ENCODE results near the gene LPAR1.

LPAR1 gene

GRCh38 chr9:110918316-110919049 lies 119.8 kb downstream of the LPAR1 start:
- no peak for DNase-seq (ENCODE audit: low read depth)

GRCh38 chr9:110916403-110916802 lies 121.9 kb downstream of the LPAR1 start:
- no peak for DNase-seq (ENCODE audit: low read depth)

- no peak for DNase-seq (ENCODE audit: low read depth)
Measured at GRCh38 chr9:110912419-110913291, 125.6 kb downstream of the LPAR1 start.

GRCh38 chr9:110911659-110912418 lies 126.4 kb downstream of the LPAR1 start:
- DNase-seq (ENCODE audit: low read depth) = no peak

- no peak for DNase-seq (ENCODE audit: low read depth)
Measured at GRCh38 chr9:110908894-110909293, 129.4 kb downstream of the LPAR1 start.

GRCh38 chr9:110900917-110901316 lies 137.4 kb downstream of the LPAR1 start:
- DNase-seq (ENCODE audit: low read depth) = no peak

GRCh38 chr9:110900456-110900855 lies 137.8 kb downstream of the LPAR1 start:
- DNase-seq (ENCODE audit: low read depth) = no peak

- DNase-seq (ENCODE audit: low read depth) = no peak
Measured at GRCh38 chr9:110898866-110899265, 139.4 kb downstream of the LPAR1 start.

GRCh38 chr9:110898358-110898757 lies 139.9 kb downstream of the LPAR1 start:
- no peak for DNase-seq (ENCODE audit: low read depth)

- DNase-seq (ENCODE audit: low read depth) = no peak
Measured at GRCh38 chr9:110897943-110898342, 140.3 kb downstream of the LPAR1 start.

- no peak for DNase-seq (ENCODE audit: low read depth)
Measured at GRCh38 chr9:110895147-110895905, 142.9 kb downstream of the LPAR1 start.

- no peak for DNase-seq (ENCODE audit: low read depth)
Measured at GRCh38 chr9:110894731-110895130, 143.5 kb downstream of the LPAR1 start.

- no peak for DNase-seq (ENCODE audit: low read depth)
Measured at GRCh38 chr9:110892689-110893088, 145.6 kb downstream of the LPAR1 start.

GRCh38 chr9:110891760-110892159 lies 146.5 kb downstream of the LPAR1 start:
- DNase-seq (ENCODE audit: low read depth) = no peak

GRCh38 chr9:110890416-110890815 lies 147.9 kb downstream of the LPAR1 start:
- DNase-seq (ENCODE audit: low read depth) = no peak

GRCh38 chr9:110887276-110887675 lies 151.0 kb downstream of the LPAR1 start:
- DNase-seq (ENCODE audit: low read depth) = no peak

- DNase-seq (ENCODE audit: low read depth) = no peak
Measured at GRCh38 chr9:110886832-110887231, 151.4 kb downstream of the LPAR1 start.

- no peak for DNase-seq (ENCODE audit: low read depth)
Measured at GRCh38 chr9:110880189-110880588, 158.1 kb downstream of the LPAR1 start.

- DNase-seq (ENCODE audit: low read depth) = no peak
Measured at GRCh38 chr9:110877374-110877773, 160.9 kb downstream of the LPAR1 start.

- DNase-seq (ENCODE audit: low read depth) = no peak
Measured at GRCh38 chr9:110876929-110877328, 161.3 kb downstream of the LPAR1 start.

GRCh38 chr9:110874963-110875674 lies 163.2 kb downstream of the LPAR1 start:
- no peak for DNase-seq (ENCODE audit: low read depth)

Measured in activated T-cell treated with anti-CD3 and anti-CD28 coated beads for 1 hour (primary cell).